HAP-1 (cell line): ENCODE results near the gene INPP4A.

Experiments
- DNase-seq, 2 experiments: peaks; one replicate each; pipeline ENCODE4 v3.0.0-alpha.2; 2016 to 2020; ENCODE audit warnings: low spot score in 2 of 2
- H3K27me3 ChIP-seq: fragments of 250-450 bp; sonication (Bioruptor Pico); 2 replicates; pipeline ENCODE4 v1.5.1; 2020; ENCODE audit warnings: low read depth, mild to moderate bottlenecking, moderate library complexity
- H3K36me3 ChIP-seq: fragments of 250-450 bp; sonication (Bioruptor Pico); replicated peaks from 2 replicates; pipeline ENCODE4 v1.5.1; 2020; ENCODE audit warnings: mild to moderate bottlenecking
- H3K4me1 ChIP-seq: fragments of 250-450 bp; sonication (Bioruptor Pico); 2 replicates; pipeline ENCODE4 v1.5.1; 2020; ENCODE audit warnings: mild to moderate bottlenecking
- H3K4me3 ChIP-seq: fragments of 250-450 bp; sonication (Bioruptor Pico); 2 replicates; pipeline ENCODE4 v1.5.1; 2020; ENCODE audit warnings: mild to moderate bottlenecking, moderate library complexity
- H3K9me3 ChIP-seq: fragments of 250-450 bp; sonication (Bioruptor Pico); 2 replicates; pipeline ENCODE4 v1.5.1; 2020; ENCODE audit warnings: mild to moderate bottlenecking, moderate library complexity
- in situ Hi-C: fragments of 300-500 bp; cut with MboI; formaldehyde crosslinking; loops from 3 replicates; pipeline ENCODE4 v1.14.3; 2020; ENCODE audit warnings: low sequenced_read_pairs, inconsistent platforms, mixed read lengths

Gene INPP4A

DNA sequence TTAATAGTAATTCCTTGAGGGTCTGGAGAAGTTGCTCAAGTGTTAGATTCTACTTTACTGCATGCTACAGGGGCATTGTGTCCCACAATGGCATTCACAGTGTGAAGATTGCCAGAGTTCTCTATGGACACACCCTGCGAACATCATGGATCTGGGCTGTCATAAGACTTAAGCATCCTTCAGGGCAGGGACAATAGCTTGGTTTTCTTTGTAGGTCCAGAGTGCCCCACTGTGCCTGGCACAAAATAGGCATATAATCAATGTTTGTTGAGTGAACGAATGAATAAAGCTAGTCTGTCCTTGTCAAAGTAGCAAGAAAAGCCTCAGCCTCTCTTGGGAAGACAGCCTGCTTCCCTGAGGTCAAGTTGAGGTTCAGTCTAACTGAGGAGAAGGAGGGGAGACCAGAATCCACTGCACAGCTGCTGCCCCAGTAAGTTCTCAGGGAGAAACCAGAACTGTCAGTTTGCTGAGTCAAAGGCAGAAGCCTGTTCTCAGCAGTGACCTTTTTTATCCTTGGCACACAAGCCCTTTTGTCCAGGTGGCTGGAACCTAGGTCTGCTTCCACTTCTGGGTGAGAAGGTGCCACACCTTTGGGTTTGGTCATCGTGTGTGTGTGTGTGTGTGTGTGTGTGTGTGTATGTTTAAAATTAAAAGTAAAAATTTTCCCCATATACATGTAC, 15.0 kb downstream of the INPP4A start:
- no peak for DNase-seq
- Histone ChIP-seq H3K27me3 (no peaks in the 10 kb centered on the region), H3K4me3 (no peak overlapping the region), H3K36me3 (peaks cover 4% of the 10 kb centered on the region), H3K4me1 (no peaks in the 10 kb centered on the region), H3K9me3 (no peaks in the 10 kb centered on the region)
- in situ Hi-C loops: no loop called here

- Histone ChIP-seq H3K27me3 (no peaks in the 10 kb centered on the region), H3K4me1 (peaks cover 4% of the 10 kb centered on the region), H3K9me3 (no peaks in the 10 kb centered on the region), H3K4me3 (no peak overlapping the region), H3K36me3 (peaks cover 7% of the 10 kb centered on the region)
- no peak for DNase-seq
- in situ Hi-C loops: no loop called here
These were observed 16.2 kb downstream of the INPP4A start for GRCh38 chr2:98460573-98461497.

DNA sequence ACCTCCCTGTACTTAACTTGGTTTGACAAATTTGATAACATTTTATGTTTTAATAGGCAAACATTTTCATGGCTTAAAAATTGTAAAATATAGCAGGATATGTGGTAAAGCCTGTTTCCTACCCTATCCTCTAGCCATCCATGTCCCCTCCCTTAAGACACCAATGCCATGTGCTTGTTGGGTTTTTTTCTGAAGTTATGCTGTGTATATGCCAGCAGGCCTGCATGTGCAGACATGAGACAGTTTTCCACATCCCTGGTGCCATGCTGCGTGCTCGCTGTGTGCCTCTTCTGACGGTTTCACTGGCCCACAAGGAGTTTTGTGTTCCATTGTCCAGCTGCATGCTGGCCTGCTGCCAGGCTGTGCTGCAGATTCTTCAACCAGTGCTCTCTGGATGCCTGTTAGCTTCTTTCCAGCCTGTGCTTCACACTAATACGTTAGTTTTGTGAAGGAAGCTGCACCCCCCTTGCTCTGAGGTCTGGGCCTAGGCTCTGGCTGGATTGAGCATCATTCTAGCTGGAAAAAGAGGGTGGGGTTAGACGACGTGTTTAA, 16.9 kb downstream of the INPP4A start:
- Histone ChIP-seq H3K4me3 (no peak overlapping the region), H3K27me3 (no peaks in the 10 kb centered on the region), H3K9me3 (no peaks in the 10 kb centered on the region), H3K36me3 (peaks cover 4% of the 10 kb centered on the region), H3K4me1 (peaks cover 4% of the 10 kb centered on the region)
- in situ Hi-C loops: no loop called here
- DNase-seq: no peak

DNA sequence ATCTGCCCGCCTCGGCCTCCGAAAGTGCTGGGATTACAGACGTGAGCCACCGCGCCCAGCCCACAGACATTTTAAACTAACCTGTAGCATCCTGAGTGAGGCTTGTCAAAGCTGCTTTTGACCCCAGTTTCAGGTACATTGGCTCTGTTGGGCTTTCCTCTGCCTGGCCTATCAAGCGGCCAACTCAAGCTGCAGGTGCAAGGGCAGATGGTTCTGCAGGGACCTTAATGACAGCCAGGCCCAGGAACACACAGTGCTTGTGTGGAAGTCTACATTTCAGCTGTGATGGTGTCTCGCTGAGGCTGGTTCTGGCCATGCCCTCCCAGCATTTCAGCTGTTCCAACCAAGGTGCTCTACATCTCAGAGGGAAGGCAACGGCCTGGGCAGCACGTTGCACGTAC, 18.4 kb downstream of the INPP4A start:
- in situ Hi-C loops: no loop called here
- H3K36me3 ChIP-seq: peaks cover 3% of the 10 kb centered on the region; the same call in 1 of the 2 replicates
- H3K9me3 ChIP-seq: no peaks in the 10 kb centered on the region
- no peak for DNase-seq
- peaks cover 4% of the 10 kb centered on the region for H3K4me1 ChIP-seq
- no peak overlapping the region for H3K4me3 ChIP-seq
- no peaks in the 10 kb centered on the region for H3K27me3 ChIP-seq

- no peak for DNase-seq
- in situ Hi-C loops: no loop called here
- Histone ChIP-seq H3K4me3 (no peak overlapping the region), H3K4me1 (peaks cover 4% of the 10 kb centered on the region), H3K9me3 (no peaks in the 10 kb centered on the region), H3K36me3 (peaks cover 3% of the 10 kb centered on the region; the same call in 1 of the 2 replicates), H3K27me3 (no peaks in the 10 kb centered on the region)
These were observed 18.9 kb downstream of the INPP4A start for GRCh38 chr2:98463551-98463971.

GRCh38 chr2:98463988-98464771, 19.5 kb downstream of the INPP4A start:
- H3K9me3 ChIP-seq: no peaks in the 10 kb centered on the region
- peaks cover 4% of the 10 kb centered on the region for H3K4me1 ChIP-seq
- in situ Hi-C loops: no loop called here
- H3K27me3 ChIP-seq: no peaks in the 10 kb centered on the region
- DNase-seq: no peak
- H3K36me3 ChIP-seq: peaks cover 3% of the 10 kb centered on the region; the same call in 1 of the 2 replicates
- no peak overlapping the region for H3K4me3 ChIP-seq

GRCh38 chr2:98464772-98465310, 20.2 kb downstream of the INPP4A start:
- Histone ChIP-seq H3K4me3 (no peak overlapping the region), H3K27me3 (no peaks in the 10 kb centered on the region), H3K4me1 (peaks cover 4% of the 10 kb centered on the region), H3K9me3 (no peaks in the 10 kb centered on the region), H3K36me3 (peaks cover 3% of the 10 kb centered on the region; the same call in 1 of the 2 replicates)
- in situ Hi-C loops: no loop called here
- no peak for DNase-seq

GRCh38 chr2:98465456-98466226, 21.0 kb downstream of the INPP4A start:
- H3K9me3 ChIP-seq: no peaks in the 10 kb centered on the region
- H3K4me3 ChIP-seq: no peak overlapping the region
- DNase-seq: peak; percentile 32 to 75
- H3K36me3 ChIP-seq: peaks cover 3% of the 10 kb centered on the region; the same call in 1 of the 2 replicates
- in situ Hi-C loops: no loop called here
- peaks cover 4% of the 10 kb centered on the region for H3K4me1 ChIP-seq
- no peaks in the 10 kb centered on the region for H3K27me3 ChIP-seq

GRCh38 chr2:98467082-98467536, 22.5 kb downstream of the INPP4A start:
- Histone ChIP-seq H3K4me1 (peaks cover 4% of the 10 kb centered on the region), H3K36me3 (peaks cover 3% of the 10 kb centered on the region; the same call in 1 of the 2 replicates), H3K27me3 (no peaks in the 10 kb centered on the region), H3K4me3 (no peak overlapping the region), H3K9me3 (no peaks in the 10 kb centered on the region)
- DNase-seq: no peak
- in situ Hi-C loops: no loop called here

GRCh38 chr2:98467652-98468051, 23.0 kb downstream of the INPP4A start:
- DNase-seq: no peak
- peaks cover 4% of the 10 kb centered on the region for H3K4me1 ChIP-seq

DNA sequence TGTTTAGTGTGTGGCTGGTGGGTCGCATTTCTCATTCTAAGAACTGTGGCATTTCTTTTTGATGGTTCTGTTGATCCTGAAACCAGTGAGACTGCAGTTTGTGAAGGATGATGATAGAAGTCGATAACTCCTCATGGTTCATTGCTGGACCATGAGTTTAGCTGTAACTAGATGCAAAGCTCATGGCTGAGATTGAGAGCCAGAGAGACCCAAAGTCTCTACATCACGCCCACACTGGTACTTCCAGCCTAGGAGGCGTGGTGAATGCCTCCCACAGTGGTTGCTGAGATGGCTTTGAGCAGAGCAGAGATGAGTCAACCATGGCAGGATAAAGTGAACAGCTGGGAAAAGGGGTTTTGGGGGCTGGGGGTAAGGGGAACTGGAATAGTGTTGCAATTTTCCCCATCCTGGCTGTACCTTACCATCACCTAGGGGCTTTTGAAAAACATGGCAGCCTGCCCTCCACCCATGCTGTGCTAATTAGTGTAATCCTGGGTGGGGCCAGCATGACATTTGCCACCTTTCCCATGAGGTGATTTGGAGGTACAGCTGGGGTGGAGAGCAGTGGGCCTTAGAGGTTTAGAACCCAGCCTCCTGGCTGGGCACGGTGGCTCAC, 24.1 kb downstream of the INPP4A start:
- Histone ChIP-seq H3K36me3 (peaks cover 3% of the 10 kb centered on the region; the same call in 1 of the 2 replicates), H3K4me1 (peaks cover 4% of the 10 kb centered on the region), H3K9me3 (no peaks in the 10 kb centered on the region), H3K27me3 (no peaks in the 10 kb centered on the region), H3K4me3 (no peak overlapping the region)
- DNase-seq: no peak
- in situ Hi-C loops: no loop called here

More at GRCh38 chr2:98467652-98468051, 23.0 kb downstream of the INPP4A start:
- H3K4me3 ChIP-seq: no peak overlapping the region
- peaks cover 3% of the 10 kb centered on the region; the same call in 1 of the 2 replicates for H3K36me3 ChIP-seq
- no peaks in the 10 kb centered on the region for H3K9me3 ChIP-seq
- H3K27me3 ChIP-seq: no peaks in the 10 kb centered on the region
- in situ Hi-C loops: no loop called here

DNA sequence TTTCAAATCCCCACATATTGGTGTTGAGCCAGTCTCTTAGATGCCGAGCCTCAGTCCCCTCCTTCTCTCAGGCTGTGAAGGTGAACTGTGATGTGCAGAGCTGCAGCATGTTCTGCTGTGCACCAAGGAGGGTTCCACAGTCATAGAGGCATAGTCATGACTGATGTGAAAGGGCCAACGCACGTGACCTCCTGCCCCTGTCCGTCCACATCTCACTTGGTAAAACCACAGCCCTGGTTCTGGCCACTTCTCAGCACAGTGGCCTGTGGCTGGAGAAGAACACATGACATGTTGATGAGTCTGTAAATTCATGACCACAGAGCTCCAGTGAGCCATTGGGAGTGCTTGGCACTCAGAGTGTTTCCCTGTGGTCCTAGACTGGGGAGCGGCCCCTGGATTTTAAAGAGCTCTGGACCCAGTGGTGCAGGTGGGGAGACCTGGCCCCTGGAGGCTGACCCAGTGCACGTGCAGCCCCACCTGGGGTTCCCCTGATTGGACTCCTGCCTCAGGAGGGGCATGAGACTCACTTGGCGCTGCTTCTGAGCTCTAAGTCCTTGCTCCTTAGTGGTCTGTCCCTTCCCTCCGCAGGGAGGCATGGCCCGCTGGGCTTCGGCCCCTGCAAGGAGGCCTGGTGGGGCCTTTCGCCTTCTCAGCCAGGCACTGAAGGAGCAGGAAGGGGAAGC, 25.3 kb downstream of the INPP4A start:
- H3K27me3 ChIP-seq: no peaks in the 10 kb centered on the region
- no peak overlapping the region for H3K4me3 ChIP-seq
- DNase-seq: no peak
- peaks cover 4% of the 10 kb centered on the region for H3K4me1 ChIP-seq
- no peaks in the 10 kb centered on the region for H3K9me3 ChIP-seq
- H3K36me3 ChIP-seq: no peaks in the 10 kb centered on the region
- in situ Hi-C loops: no loop called here
